ENCODE results near the gene EQTN. TPM values are rescaled to one million over a fixed set of nuclear protein-coding genes. Genes with fewer than 3 reads are reported as not detected.

Gene EQTN
- total RNA-seq, 1 experiment from 2014 or later: 0.81 TPM

GRCh38 chr9:27340285-27340674 lies 43.3 kb upstream of the EQTN start:
- ATAC-seq (no peak), DNase-seq (ENCODE audit: low spot score) (no peak)
- H3K27ac Mint-ChIP-seq: no peak overlapping the region
- H3K9me3 Mint-ChIP-seq: peaks cover 14% of the 10 kb centered on the region
- POLR2A ChIA-PET: no interaction called here
- H3K4me3 Mint-ChIP-seq: no peak overlapping the region
- H3K27me3 Mint-ChIP-seq (ENCODE audit: low read depth): peaks cover 2% of the 10 kb centered on the region
- peaks cover 51% of the 10 kb centered on the region for H3K4me1 Mint-ChIP-seq
- CTCF ChIA-PET: no interaction called here
- H3K36me3 Mint-ChIP-seq: peaks cover 21% of the 10 kb centered on the region
- TF ChIP-seq USF2 (CRISPR knock-in tag; IDR thresholded peaks at IDR 0.05) (no peak), MXD4 (CRISPR knock-in tag; IDR thresholded peaks at IDR 0.05; ENCODE audit: borderline replicate concordance) (no peak), TCF7 (CRISPR knock-in tag; IDR thresholded peaks at IDR 0.05; ENCODE audit: low read depth) (no peak), HMGXB4 (CRISPR knock-in tag; IDR thresholded peaks at IDR 0.05) (no peak), ZBTB43 (CRISPR knock-in tag; IDR thresholded peaks at IDR 0.05) (no peak), AFF4 (CRISPR knock-in tag; IDR thresholded peaks at IDR 0.05; ENCODE audit: borderline replicate concordance) (no peak), ZSCAN18 (CRISPR knock-in tag; IDR thresholded peaks at IDR 0.05) (no peak), PRDM15 (CRISPR knock-in tag; IDR thresholded peaks at IDR 0.05) (no peak), SP1 (CRISPR knock-in tag; conservative IDR thresholded peaks at IDR 0.05) (no peak), TEAD1 (CRISPR knock-in tag; IDR thresholded peaks at IDR 0.05) (no peak)

GRCh38 chr9:27339661-27340284 lies 42.8 kb upstream of the EQTN start:
- peaks cover 21% of the 10 kb centered on the region for H3K36me3 Mint-ChIP-seq
- peaks cover 2% of the 10 kb centered on the region for H3K27me3 Mint-ChIP-seq (ENCODE audit: low read depth)
- H3K27ac Mint-ChIP-seq: no peak overlapping the region
- CTCF ChIA-PET: no interaction called here
- H3K9me3 Mint-ChIP-seq: peaks cover 14% of the 10 kb centered on the region
- no peak for ATAC-seq
- POLR2A ChIA-PET: no interaction called here
- no peak for DNase-seq (ENCODE audit: low spot score)
- no peak overlapping the region for H3K4me3 Mint-ChIP-seq
- peaks cover 54% of the 10 kb centered on the region for H3K4me1 Mint-ChIP-seq
- TF ChIP-seq IRF2 (CRISPR knock-in tag; IDR thresholded peaks at IDR 0.05; ENCODE audit: borderline replicate concordance, low read depth) (no peak), NR2C2 (CRISPR knock-in tag; IDR thresholded peaks at IDR 0.05) (no peak), SOX15 (CRISPR knock-in tag; IDR thresholded peaks at IDR 0.05) (no peak), RORB (CRISPR knock-in tag; IDR thresholded peaks at IDR 0.05) (no peak), CTCF (IDR thresholded peaks at IDR 0.05) (no peak), CREM (CRISPR knock-in tag; IDR thresholded peaks at IDR 0.05) (no peak), ZNF416 (CRISPR knock-in tag; IDR thresholded peaks at IDR 0.05) (no peak), ZNF671 (CRISPR knock-in tag; IDR thresholded peaks at IDR 0.05) (no peak), ZNF423 (CRISPR knock-in tag; IDR thresholded peaks at IDR 0.05) (no peak), NR3C1 (CRISPR knock-in tag; conservative IDR thresholded peaks at IDR 0.05; ENCODE audit: low read depth) (no peak)
